GM21529 (cell line): ENCODE data around the gene HIVEP3.
"Not testable (repeated sequence)": the region's sequence is repeated elsewhere in the genome, so short reads cannot be mapped to it uniquely, and the experiment has no call there.

Source experiments
- ATAC-seq: cut with Tn5 transposase; IDR thresholded peaks from one replicate; pipeline ENCODE4 v1.9.1; 2021; ENCODE audit not compliant: unreplicated experiment

The HIVEP3 gene

DNA sequence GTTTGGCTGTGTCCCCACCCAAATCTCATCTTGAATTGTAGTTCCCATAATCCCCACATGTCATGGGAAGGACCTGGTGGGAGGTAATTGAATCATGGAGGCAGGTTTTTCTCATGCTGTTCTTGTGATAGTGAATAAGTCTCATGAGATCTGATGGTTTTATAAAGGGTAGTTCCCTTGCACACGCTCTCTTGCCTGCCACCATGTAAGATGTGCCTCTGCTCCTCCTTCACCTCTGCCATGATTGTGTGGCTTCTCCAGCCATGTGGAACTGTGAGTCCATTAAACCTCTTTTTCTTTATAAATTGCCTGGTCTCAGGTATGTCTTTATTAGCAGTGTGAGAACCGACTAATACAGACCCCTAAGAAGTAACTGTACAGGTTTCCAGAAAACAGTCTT lies 2.5 kb upstream of the HIVEP3 start:
- ATAC-seq, result not testable (repeated sequence)

DNA sequence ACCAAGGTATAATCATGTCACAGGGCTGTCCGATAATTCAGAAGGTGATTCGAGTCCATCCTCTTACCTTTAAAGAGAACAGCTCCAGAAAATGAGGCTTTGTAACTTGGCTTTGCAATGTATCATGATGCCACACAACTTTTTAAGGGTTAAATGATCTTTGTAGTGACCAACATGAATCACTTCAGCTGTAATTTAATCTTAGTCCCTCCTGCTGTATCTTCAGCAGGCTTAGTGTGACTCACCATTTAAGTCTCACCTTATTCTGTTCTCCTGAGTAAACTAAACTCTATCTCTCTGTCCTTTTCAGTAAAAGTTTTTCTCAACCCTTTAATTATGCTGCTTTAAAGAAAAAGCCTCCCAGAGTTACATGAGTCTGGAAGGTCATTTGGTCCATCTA lies 1.9 kb upstream of the HIVEP3 start:
- ATAC-seq, result no peak

DNA sequence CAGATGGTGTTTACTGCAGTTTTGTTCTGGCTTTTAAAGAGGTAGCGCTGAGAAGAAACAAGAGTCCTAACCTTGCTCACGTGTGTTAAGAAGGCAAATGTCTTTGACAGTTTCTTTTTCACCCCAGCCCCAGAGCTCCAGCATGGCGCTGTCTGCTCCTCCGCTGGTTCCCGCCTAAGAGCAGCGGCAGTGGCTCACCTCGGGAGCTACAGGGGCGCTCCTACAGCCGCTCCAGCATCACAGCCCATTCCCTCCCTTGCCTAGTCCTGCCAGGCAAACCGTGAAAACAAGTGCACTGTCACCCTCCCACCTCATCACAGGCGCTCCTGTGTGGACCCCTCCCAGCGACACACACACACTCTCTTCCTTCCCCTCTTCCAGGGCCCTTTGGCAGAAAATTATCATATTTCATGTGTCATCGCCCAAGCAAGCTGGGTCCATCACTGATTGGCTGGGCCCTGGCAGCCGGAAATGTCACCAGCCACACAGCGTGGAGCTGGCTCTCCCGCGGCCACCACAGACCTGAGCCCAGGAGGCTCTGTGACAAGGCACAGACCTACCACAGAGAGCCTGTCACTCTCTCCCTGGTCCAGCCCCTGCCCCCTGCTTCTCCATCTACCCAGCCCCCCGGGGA lies 1.2 kb upstream of the HIVEP3 start:
- ATAC-seq, result no peak

DNA sequence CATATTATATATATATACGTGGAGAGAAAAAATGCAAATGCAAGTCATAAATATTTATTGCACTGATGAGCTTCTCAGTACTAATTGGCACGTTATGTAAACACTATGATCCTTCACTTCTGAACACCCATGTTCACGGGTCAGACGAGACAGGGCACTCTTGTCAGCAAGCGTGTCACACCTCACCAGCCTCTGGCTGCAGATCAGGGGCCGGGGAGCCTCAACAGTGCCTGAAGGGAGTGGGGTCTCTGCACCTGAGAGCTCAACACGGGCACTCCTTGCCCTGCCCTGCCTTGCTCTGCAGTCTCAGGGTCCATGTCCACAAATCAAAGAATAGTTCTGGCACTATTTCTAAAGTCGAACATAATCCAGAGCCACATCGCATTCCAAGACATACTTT lies 409 bp upstream of the HIVEP3 start:
- ATAC-seq, result no peak

DNA sequence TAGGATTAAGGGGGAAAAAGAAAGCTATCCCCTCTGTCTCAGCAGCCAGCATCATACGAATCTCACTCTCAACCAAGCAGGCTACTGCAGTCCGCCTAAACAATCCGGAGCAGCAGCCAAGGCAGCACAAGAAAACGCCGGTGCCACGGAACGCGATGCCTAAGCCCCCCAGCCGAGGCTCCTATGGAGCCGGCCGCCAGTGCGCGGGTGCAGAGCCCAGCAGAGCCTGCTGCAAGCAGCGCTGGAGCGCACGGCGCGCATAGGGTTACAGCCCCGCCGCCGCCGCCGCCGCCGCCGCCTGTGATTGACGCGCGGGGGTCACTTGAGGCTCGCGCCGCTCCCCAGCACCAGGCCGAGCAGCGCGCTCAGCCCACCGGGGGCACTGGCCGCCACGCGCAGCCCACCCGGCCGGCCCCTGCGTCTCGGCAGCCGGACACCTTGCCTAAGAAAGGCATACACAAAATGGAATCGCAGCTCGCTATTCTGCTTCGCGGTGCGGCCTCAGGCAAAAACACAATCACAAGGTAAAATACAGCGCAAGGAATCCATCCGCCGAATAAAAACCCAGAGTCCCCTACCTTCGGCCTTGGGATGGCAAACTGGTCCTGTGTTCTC lies 780 bp downstream of the HIVEP3 start:
- ATAC-seq, result no peak

DNA sequence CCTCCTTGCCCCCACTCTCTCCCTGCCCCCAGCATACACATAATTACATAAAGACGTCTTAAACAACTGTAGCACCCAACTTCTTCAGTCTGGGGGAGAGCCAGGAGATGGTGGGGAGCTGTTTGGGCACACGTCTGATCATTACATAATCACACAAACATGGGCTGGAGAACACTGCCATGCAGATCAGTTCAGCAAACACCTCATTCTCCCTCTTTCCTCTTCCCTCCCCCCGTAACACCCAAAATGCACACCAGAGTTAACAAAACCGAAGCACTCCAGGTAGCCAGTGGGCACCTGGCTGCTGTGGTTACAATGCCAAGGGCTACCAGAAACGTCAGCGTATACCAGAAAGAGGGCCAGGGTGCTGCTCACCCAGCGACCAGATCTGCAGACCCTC lies 1.6 kb downstream of the HIVEP3 start:
- ATAC-seq, result no peak

DNA sequence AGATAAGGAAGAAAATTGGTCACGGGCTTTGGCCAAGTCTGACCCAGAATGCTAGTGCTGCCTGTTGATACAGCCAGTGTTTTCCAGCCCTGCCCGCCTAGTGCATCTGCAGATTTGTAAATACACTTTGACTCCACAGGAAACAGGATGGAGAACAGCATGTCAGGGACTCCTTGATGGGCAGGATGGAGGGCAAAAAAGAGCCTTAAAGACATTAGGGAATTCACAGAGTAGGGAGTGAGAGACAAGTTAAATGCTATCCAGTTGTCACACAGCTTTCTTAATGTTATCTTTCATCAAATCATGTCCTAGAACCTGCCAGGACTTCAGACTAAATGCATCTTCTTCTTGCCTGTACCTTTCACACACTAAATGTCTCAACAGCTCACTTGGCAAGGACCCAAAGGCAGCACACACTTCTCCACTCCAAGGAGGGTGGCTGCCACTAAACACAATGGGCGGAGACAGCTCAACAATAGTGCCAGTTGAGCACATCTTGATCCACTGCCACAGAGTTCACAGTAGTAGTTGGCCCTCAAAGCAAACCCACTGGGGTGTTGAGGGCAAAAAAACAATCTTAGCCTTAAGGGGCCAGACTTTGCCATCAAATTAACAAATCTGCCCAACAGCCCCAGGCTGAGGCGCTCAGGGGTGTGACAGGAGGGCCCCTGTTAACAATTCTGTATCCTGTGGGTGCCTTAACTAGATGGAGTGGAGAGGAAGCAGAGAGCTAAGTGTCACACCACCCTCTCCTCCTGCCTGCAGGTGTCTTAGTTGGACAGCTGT lies 2.7 kb downstream of the HIVEP3 start:
- no peak for ATAC-seq

DNA sequence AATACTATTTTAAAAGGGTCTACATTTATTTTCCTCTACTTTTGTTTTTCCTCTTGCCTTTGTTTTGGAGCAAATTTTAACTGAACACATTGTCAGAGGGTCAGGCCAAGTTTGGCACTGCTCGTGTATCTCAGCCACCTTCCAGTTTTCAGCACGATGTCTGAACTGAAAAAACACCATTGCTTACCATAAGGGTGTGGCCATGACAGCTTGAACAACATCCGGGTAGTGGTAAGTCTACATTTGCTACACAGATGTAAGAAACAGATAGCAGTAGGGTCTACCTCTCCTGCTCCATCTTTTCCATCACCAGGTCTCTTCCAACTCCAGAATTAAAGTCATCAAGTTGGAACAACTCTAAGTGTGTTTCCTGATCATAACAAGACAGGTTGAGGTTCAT lies 4.2 kb downstream of the HIVEP3 start:
- ATAC-seq, result no peak

DNA sequence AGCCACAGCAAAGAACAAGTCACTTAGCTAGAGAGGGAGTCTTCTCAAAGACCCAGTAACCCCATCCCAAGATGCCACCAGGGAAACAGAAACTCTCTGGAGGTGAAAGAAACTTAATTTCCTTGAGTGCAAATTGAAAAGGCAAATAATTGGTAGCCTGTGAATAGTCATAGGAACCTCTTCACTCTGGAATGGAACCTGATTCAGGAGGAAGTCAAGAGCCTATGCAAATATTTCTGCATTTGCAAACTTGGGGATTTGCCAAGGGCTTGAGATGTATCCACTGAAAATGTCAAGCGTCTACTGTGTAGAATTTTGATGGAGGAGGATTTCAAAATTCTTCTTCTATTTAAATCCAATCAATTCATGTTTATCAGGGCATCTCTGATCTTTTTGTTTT lies 5.7 kb downstream of the HIVEP3 start:
- ATAC-seq, result no peak

DNA sequence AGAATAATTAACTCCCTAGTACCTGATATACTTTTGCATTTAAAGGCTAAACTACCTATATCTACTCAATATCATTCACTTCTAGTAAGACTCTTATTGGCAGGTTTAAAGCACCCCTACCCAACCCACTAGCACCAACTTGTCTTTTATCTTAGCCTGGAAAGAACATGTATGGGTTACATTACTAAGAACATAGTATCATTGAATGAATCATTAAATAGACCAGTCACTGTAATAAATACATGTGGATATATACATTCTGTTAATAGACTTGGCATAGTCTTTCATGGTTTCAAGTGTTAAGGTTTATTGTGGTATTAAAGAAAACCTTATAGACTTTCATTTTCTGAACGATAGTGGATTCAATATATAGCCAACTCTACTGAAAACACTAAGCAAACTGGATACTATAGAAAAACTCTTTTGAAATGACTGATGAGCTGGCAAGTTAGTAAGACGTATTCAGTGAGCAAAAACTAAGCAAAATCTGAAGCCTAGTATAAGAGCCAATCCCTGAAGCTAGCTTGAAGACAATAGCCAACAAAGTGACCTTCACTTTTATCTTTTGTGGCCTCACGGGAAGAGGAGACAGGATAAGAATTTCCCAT lies 10.3 kb downstream of the HIVEP3 start:
- ATAC-seq, result no peak

DNA sequence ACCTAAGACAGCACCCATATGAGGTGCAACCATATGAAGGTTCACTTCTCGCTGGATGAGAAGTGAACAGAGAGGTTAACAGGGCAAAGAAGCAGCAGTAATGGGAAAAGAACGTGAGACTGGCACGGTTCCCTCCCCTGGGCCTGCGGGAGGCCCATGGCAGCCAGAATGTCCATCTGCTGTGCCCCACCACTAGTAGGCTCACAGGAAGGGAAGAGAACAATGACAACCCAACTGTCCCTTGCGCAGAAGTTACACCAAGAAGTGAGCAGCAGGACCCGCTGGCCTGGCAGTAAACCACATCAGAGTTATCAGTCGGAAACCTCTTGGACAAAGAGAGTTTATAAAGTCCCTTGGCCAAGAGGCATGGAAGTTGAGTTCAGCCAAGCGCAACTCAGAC lies 11.3 kb downstream of the HIVEP3 start:
- no peak for ATAC-seq

DNA sequence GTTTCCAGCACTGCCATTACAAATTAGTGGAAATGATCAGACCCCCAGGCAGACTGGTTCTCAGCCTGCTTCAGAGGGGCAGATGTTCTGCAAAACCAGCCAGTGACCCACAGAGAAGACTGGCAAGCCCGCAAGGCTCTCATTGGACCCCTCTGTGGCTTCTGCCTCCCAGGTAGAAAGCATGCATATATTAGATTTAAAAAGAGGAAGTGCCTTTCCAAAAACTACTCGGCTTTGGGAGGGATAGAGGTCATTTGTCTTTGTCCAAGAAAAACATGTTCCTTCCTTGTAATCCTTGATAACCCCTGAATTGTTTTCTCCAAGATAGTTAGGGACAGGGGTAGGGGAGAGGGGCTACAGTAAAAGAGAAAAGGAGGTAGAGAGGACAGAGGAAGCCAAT lies 11.8 kb downstream of the HIVEP3 start:
- no peak for ATAC-seq

DNA sequence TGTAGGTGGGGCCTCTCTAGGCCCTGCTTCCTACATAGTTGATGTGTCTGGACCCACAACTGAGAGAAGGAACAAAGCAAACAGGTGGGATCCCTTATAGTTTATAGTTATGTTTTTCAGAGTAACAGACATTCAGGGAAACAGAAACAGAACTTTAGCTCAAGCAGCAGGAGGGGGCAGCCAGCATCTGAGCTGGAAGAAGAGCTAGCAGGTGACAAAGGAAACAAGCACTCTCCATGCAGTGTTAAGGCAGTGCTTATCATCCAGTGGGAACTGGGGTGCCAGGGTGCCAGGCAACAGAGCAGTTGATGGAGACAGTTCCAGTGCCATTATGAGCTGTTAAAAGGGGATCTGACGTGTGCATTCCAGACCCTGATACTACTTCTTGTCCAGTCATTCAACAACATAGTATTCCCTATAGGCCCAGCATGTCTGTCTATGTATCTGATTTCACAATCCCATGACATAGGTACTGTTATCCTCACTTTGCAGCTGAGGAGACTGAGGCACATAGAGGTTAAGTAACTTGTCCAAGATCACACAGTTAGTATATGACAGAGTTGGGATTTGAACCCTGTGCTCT lies 13.5 kb downstream of the HIVEP3 start:
- ATAC-seq, result no peak

DNA sequence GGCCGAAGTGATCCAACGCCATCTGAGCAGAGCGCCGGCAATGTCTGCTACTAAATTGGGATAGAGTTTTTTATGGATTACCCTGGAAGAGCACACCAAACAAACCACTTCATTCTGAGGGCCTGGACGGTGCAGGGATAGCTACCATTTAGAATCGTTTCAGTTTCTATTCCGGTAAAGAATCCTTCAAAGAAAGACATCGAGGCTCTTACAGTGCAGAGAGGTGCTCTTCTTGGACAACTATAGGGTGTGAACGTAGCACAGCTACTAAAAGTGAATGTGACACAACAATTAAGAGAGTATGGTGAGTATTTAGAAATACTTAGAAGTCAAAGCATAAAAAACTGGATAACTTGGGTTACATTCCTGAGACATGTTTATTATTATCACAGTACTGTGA lies 16.1 kb downstream of the HIVEP3 start:
- ATAC-seq, result no peak

DNA sequence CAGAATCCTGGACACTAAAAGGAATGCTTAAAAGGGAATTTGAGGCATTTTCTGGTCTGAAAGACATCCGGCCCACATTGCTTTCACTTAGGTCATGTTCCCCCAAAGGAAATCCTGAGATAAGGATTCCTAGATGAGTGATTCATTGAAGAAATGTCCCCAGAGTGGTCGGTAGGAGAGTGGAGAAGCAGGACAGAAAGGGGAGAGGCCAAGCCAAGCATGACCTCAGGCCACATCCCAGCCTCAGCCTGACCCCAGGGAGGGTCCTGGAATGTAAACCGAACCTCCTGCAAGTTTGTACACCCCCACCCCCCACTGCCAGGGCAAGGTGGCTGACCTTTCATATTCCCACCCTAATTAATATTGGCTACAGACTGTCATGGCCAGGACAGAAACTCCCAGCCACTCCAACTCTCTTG lies 16.6 kb downstream of the HIVEP3 start:
- ATAC-seq, result no peak

DNA sequence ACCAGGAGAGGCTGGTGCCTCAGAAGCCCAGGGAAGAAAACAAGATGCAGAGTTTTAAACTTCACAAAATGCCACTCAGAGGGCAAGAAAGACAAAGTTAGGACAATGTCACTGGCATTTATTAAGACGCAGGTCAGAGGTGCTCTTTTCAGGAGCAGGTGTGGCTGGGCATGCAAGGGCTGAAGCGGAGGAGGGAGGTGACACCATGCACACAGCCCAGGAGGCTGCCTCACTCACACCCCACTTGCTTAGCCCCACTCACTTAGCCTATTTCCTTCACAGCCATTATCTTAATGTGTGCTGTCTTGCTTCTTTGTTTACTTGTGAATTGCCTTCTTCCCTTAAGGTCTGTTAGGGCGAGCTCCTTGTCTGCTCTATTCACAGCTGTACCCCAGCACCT lies 17.2 kb downstream of the HIVEP3 start:
- ATAC-seq, result no peak

DNA sequence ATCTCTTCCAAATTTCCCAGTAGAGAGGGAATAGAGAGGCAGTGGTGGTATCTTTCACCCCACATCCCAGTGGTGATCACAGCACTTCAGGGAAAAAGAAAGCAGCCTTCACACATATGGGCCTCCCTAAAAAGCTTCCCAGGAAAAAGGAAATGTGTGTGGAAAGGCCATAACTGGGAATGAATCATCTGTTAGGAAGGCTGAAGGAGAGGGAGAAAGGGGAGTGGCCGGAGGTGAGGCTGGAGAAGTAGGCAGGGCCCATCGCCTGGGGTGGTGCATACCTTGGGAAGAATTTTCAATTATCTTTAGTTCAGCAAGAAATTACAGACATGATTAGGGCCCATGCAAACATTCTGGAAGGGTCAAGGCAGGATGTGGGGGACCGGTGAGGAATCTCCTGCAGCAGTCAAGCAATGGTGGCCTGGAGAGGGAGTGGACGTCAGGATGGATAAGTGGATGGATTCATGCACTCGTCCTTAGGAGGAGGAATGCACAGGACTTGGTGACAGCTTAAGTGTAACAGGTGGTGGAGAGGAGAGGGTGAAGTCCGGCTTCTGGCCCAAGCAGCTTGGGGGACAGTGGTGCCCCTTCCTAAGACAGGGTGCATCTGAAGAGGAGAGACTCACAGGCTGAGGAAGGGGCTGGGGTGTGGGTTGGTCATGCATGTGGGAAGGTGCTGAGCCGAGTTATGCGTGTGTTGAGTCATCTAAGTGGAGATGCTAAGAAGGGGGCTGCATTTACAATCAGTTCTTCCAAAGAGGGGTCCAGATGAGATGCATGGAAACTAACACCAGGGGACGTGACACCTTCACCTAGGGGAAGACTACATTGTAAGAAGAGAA lies 17.9 kb downstream of the HIVEP3 start:
- no peak for ATAC-seq

DNA sequence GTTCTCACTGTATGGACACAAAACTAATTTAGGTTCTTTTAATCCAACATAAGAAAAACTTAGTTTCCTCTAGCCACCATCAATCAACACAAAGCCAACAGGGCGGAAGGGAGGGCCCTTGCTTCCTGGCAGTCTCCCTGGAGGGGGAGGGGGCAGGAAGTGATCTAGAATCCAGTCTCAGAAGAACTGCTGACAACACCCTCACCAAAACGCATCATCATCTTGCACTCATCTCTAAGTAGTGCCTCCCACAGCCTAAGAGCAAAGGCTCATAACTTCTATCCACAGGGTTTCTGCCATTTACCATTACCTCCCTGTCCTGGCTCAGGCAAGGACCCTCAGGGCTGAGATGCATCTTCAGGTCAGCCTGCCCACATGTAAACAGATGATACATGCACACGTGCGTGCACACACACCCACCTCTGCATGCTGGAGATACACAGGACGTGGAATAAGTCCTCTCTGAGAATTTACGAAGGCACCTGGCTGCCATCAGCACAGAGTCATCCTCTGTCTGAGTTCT lies 20.5 kb downstream of the HIVEP3 start:
- no peak for ATAC-seq

DNA sequence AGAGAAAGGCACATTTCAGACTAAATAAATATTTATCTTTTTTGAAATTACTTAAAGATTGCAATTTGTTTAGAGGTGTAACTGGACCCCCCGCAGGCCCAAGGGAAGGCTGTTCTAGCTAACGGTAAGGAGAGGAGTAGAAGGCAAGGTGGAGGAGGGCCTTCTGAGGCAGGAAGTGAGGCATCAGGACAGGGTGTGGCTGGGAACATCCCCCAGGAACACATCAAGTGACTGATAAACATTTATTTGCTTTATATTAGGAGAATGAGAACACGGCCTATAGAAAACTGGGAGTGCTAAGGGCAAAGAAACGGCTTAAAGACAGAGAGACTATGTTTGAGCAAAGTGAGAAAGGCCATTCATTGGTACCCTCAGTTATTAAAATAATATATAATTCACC lies 23.2 kb downstream of the HIVEP3 start:
- no peak for ATAC-seq

DNA sequence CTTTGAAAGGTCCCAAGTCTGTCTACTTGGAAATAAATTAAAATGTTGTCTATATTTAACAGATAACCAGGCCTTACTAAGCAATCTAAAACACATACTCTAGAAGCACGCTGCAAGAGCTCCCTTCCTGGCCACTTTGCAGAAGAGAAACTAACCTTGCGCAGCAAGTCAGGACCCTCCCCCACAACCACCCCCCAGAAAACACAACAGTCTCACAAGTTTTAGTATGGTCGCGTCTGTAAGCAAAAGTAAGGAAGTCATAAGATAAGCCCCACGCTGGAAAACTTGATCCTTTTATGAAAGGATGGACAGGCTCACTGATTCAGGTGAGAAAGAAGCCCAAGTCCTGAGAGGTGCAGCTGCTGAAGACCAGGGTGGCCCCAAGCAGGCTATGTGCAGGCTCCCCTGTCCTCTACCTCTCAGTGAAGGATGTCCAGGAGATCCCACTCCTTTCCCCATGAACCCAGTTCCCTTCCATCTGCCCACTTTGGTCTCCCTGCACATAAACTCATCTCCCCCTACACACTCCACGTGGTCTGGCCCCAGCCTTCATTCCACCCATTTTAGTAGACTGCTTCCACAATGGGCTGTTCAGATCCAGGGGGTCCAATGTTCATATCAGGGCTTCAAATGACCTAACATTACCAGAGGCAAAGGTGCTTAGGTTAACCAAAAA lies 23.8 kb downstream of the HIVEP3 start:
- no peak for ATAC-seq
